ENCODE results near the gene PRKN.

The PRKN gene

DNA sequence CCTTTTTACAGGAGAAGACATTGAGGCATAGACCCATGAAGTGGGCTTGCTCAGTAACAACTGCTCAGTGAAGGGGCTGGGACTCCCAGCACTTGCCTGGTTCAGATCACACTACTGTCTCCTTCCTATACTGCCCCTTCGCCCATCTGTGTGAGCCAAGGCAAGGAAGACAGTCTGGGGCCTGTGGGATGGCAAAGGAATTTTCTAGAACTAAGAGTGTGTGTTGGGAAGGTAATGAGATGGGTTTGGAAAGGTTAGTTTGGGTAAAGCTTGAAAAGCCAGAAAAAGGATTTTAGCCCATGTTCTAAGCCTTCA lies 1240.4 kb downstream of the PRKN start:
- Histone ChIP-seq H3K79me2 (ENCODE audit: low read length) (no peaks in the 10 kb centered on the region), H3K4me3 (ENCODE audit: low read length) (no peak overlapping the region), H3K27ac (ENCODE audit: low read length) (no peak overlapping the region), H3K27me3 (replicated peaks; ENCODE audit: insufficient read depth, low read length) (no peaks in the 10 kb centered on the region), H3K4me2 (ENCODE audit: low read depth, low read length) (no peak overlapping the region), H4K20me1 (ENCODE audit: insufficient read depth, low read length) (no peaks in the 10 kb centered on the region), H3K4me1 (ENCODE audit: low read length) (no peaks in the 10 kb centered on the region), H3K9me2 (replicated peaks; ENCODE audit: insufficient read depth, low read length) (no peaks in the 10 kb centered on the region), H3K9ac (ENCODE audit: low read length) (no peak overlapping the region), H3F3A (ENCODE audit: insufficient read depth, low read length) (no peaks in the 10 kb centered on the region), H2AFZ (ENCODE audit: low read length) (no peak overlapping the region), H3K36me3 (replicated peaks; ENCODE audit: insufficient read depth, low read length) (no peaks in the 10 kb centered on the region), H3K9me3 (replicated peaks; ENCODE audit: insufficient read depth, low read length) (no peaks in the 10 kb centered on the region)
- no peak for DNase-seq
- TF ChIP-seq EZH2phosphoT487 (IDR thresholded peaks at IDR 0.05; ENCODE audit: low read length), result no peak
- TF ChIP-seq, protein P1, sequence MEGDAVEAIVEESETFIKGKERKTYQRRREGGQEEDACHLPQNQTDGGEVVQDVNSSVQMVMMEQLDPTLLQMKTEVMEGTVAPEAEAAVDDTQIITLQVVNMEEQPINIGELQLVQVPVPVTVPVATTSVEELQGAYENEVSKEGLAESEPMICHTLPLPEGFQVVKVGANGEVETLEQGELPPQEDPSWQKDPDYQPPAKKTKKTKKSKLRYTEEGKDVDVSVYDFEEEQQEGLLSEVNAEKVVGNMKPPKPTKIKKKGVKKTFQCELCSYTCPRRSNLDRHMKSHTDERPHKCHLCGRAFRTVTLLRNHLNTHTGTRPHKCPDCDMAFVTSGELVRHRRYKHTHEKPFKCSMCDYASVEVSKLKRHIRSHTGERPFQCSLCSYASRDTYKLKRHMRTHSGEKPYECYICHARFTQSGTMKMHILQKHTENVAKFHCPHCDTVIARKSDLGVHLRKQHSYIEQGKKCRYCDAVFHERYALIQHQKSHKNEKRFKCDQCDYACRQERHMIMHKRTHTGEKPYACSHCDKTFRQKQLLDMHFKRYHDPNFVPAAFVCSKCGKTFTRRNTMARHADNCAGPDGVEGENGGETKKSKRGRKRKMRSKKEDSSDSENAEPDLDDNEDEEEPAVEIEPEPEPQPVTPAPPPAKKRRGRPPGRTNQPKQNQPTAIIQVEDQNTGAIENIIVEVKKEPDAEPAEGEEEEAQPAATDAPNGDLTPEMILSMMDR (IDR thresholded peaks at IDR 0.05; ENCODE audit: low read length), result no peak
- TF ChIP-seq EZH2 (optimal IDR thresholded peaks at IDR 0.05; ENCODE audit: low read depth, low read length), result no peak

DNA sequence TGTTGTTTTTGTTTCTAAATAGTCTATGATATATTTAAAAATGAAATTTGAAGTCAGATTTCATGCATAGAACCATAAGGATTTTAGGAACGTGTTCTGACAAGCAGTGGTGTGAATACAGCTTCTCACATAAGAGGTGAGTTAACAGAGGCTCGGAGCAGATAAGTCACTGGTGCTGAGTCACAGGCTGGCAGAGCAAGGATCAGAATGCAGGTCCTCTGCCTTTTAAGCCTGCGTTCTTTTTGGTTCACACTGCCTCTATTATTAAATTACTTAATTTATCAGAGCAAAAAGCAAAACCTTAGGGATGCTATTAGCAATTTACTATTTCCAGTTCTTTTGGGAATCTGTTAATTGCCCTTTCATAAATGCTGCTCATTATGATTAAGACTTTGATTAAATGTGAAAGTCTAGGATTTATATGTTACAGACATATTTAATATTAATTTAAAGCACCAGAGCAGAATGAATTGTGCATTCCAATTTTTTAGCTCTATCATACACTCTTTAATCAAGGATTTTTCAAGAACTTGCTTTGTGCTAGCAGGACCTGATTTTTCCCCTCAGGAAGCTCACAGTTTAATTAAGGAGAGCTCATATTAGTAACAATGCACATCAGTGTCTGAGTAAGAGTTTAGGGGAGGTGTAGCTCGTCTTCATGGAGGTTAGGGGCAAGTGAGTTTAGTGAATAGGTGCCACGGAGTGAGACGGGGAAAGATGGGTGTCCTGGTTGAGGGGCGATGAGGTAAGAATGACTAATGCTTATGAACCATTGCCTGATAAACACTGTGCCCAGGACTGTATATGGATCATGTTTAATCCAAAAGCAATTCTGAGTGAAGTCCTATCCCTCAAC lies 1241.0 kb downstream of the PRKN start:
- Histone ChIP-seq H3K27me3 (replicated peaks; ENCODE audit: insufficient read depth, low read length) (no peaks in the 10 kb centered on the region), H3F3A (ENCODE audit: insufficient read depth, low read length) (no peaks in the 10 kb centered on the region), H4K20me1 (ENCODE audit: insufficient read depth, low read length) (no peaks in the 10 kb centered on the region), H3K36me3 (replicated peaks; ENCODE audit: insufficient read depth, low read length) (no peaks in the 10 kb centered on the region), H3K4me3 (ENCODE audit: low read length) (no peak overlapping the region), H3K79me2 (ENCODE audit: low read length) (no peaks in the 10 kb centered on the region), H3K9me2 (replicated peaks; ENCODE audit: insufficient read depth, low read length) (no peaks in the 10 kb centered on the region), H3K9me3 (replicated peaks; ENCODE audit: insufficient read depth, low read length) (no peaks in the 10 kb centered on the region), H3K27ac (ENCODE audit: low read length) (no peak overlapping the region), H2AFZ (ENCODE audit: low read length) (no peak overlapping the region), H3K4me1 (ENCODE audit: low read length) (no peaks in the 10 kb centered on the region), H3K9ac (ENCODE audit: low read length) (no peak overlapping the region), H3K4me2 (ENCODE audit: low read depth, low read length) (no peak overlapping the region)
- no peak for TF ChIP-seq EZH2phosphoT487 (IDR thresholded peaks at IDR 0.05; ENCODE audit: low read length)
- TF ChIP-seq, protein P1 (IDR thresholded peaks at IDR 0.05; ENCODE audit: low read length), result no peak
- TF ChIP-seq EZH2 (optimal IDR thresholded peaks at IDR 0.05; ENCODE audit: low read depth, low read length), result no peak
- DNase-seq, result no peak

DNA sequence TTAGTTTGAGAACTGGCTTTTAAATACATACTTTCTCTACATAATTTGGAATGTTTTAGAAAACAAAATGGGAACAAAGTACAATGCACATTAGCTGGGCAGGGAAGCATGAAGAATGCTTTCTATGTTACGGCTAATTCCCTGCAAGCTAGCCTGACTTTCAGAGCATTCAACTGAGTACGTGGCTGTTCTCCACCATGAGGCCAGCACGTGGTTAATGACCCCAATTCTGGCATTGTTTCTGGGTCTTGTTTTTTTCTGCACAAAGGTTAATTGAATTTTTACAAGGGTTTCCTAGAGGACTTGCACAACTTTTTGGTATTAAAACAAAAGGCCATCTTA lies 1245.1 kb downstream of the PRKN start:
- Histone ChIP-seq H2AFZ (ENCODE audit: low read length) (no peak overlapping the region), H3F3A (ENCODE audit: insufficient read depth, low read length) (no peaks in the 10 kb centered on the region), H3K27me3 (replicated peaks; ENCODE audit: insufficient read depth, low read length) (no peaks in the 10 kb centered on the region), H3K79me2 (ENCODE audit: low read length) (no peaks in the 10 kb centered on the region), H3K4me3 (ENCODE audit: low read length) (no peak overlapping the region), H3K36me3 (replicated peaks; ENCODE audit: insufficient read depth, low read length) (no peaks in the 10 kb centered on the region), H3K9me3 (replicated peaks; ENCODE audit: insufficient read depth, low read length) (no peaks in the 10 kb centered on the region), H3K27ac (ENCODE audit: low read length) (no peak overlapping the region), H3K4me2 (ENCODE audit: low read depth, low read length) (no peak overlapping the region), H3K9me2 (replicated peaks; ENCODE audit: insufficient read depth, low read length) (no peaks in the 10 kb centered on the region), H3K9ac (ENCODE audit: low read length) (no peak overlapping the region), H4K20me1 (ENCODE audit: insufficient read depth, low read length) (no peaks in the 10 kb centered on the region), H3K4me1 (ENCODE audit: low read length) (no peaks in the 10 kb centered on the region)
- no peak for DNase-seq
- TF ChIP-seq, protein P1 (IDR thresholded peaks at IDR 0.05; ENCODE audit: low read length), result no peak
- TF ChIP-seq EZH2 (optimal IDR thresholded peaks at IDR 0.05; ENCODE audit: low read depth, low read length), result no peak
- TF ChIP-seq EZH2phosphoT487 (IDR thresholded peaks at IDR 0.05; ENCODE audit: low read length), result no peak
